Measurements from ENCODE around the gene MLYCD.

DNA sequence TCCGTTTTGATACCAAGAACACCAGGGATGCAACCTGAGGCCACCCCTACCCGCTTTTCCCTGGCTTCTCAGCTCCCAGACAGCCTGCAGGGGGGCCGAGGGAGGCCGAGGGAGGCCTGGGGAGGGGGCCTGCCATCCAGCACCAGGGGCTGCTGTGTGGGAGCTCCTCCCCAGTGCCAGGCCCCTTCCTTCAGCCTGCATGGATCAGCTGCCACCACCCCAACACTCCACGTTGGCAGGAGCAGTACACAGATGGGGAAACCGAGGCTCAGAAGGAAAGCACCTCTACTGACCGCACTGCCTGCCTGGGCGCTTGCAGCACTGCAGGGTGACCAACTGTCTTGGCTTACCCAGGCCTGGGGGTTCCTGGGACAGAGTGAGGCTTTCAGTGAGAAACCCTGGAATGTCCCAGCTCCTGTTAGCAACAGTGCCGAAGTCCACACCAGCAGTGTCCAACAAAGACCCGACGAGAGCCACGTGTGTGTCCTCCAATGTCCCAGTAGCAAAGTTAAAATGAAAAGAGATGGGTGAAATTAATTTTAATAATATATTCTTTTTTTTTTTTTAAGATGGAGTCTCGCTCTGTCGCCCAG lies 48.8 kb downstream of the MLYCD start:
- TF ChIP-seq, protein P1, sequence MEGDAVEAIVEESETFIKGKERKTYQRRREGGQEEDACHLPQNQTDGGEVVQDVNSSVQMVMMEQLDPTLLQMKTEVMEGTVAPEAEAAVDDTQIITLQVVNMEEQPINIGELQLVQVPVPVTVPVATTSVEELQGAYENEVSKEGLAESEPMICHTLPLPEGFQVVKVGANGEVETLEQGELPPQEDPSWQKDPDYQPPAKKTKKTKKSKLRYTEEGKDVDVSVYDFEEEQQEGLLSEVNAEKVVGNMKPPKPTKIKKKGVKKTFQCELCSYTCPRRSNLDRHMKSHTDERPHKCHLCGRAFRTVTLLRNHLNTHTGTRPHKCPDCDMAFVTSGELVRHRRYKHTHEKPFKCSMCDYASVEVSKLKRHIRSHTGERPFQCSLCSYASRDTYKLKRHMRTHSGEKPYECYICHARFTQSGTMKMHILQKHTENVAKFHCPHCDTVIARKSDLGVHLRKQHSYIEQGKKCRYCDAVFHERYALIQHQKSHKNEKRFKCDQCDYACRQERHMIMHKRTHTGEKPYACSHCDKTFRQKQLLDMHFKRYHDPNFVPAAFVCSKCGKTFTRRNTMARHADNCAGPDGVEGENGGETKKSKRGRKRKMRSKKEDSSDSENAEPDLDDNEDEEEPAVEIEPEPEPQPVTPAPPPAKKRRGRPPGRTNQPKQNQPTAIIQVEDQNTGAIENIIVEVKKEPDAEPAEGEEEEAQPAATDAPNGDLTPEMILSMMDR (IDR thresholded peaks at IDR 0.05) = no peak
- no peak for TF ChIP-seq POLR2A (IDR thresholded peaks at IDR 0.05)

Measured in body of pancreas (tissue), 4 donors.